ENCODE results near the gene ERBB4. TPM values are rescaled to one million over a fixed set of nuclear protein-coding genes. Genes with fewer than 3 reads are reported as not detected.
A peak's percentile ranks its signal among the peaks of the same experiment; 100 is the strongest.

Gene ERBB4
- not detected for total RNA-seq

- ATAC-seq (replicated peaks in 1 of 2): peak in 1 of 2 donors; percentile 22
- Mint-ChIP-seq H3K27ac (no peak within 1 kb of the TSS), H3K9me3 (no peaks in the 10 kb centered on the region), H3K27me3 (ENCODE audit: low read depth) (peaks cover 59% of the 10 kb centered on the region), H3K4me3 (peak within 1 kb of the TSS; percentile 68 to 70), H3K4me1 (ENCODE audit: low read depth) (peaks cover 8% of the 10 kb centered on the region), H3K36me3 (ENCODE audit: insufficient read depth in 2 of 2) (peaks cover 0 to 4% of the 10 kb centered on the region in 2 donors)
- no peak for DNase-seq
Observed at GRCh38 chr2:212538305-212539071, at the start of gene ERBB4. ERBB4 (minus strand) TSS chr2:212538802; CDS start chr2:212538530, 272 bp downstream.

DNA sequence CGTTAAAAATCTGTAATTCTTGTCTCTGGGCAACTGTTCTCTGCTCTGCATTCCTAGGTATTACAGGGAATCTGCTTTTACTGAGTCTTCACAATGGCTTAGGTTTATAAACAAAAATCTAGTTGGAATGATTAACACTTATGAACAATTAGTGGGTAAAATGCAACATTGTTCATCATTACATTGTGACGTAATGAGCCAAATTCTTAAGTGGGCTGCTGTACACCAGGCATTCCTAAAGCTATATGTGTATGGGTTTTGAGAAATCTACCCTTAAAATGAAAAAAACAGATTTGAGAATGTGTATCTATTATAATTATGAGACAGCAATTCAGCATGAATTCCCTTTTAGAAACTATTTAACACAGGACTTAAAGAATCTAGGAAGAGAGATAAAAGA, 41.5 kb upstream of the ERBB4 start:
- ATAC-seq (replicated peaks in 1 of 2) (no peak), DNase-seq (no peak)
- Mint-ChIP-seq H3K4me3 (no peak overlapping the region), H3K36me3 (ENCODE audit: insufficient read depth in 2 of 2) (no peaks in the 10 kb centered on the region), H3K27me3 (ENCODE audit: low read depth) (no peaks in the 10 kb centered on the region), H3K4me1 (ENCODE audit: low read depth) (no peaks in the 10 kb centered on the region), H3K27ac (no peak overlapping the region), H3K9me3 (peaks cover 2 to 5% of the 10 kb centered on the region in 2 donors)

GRCh38 chr2:212556296-212556695, 17.7 kb upstream of the ERBB4 start:
- H3K4me1 Mint-ChIP-seq (ENCODE audit: low read depth): no peaks in the 10 kb centered on the region
- no peak overlapping the region for H3K27ac Mint-ChIP-seq
- no peak overlapping the region for H3K4me3 Mint-ChIP-seq
- peaks cover 5% of the 10 kb centered on the region for H3K27me3 Mint-ChIP-seq (ENCODE audit: low read depth)
- ATAC-seq (replicated peaks in 1 of 2): no peak
- no peak for DNase-seq
- H3K9me3 Mint-ChIP-seq: no peaks in the 10 kb centered on the region
- no peaks in the 10 kb centered on the region for H3K36me3 Mint-ChIP-seq (ENCODE audit: insufficient read depth in 2 of 2)

DNA sequence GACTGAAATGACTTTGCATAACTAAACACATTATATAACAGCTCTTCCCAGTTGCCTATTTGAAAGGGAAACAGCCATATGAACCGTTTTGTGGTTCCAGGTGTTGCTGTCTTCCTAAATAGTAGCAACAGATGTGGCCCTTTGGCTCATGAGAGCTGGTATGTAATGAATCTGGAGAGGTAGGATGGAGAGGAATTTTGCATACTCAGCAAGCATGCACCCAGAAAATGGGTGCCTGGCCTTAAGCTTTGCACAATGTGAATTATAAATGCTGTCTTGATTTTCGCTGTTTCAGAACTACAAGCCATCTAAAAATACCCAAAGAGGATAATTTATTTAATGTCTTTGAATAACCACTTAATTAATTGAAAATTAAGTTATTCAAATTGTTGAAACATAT, 15.6 kb upstream of the ERBB4 start:
- no peaks in the 10 kb centered on the region for H3K9me3 Mint-ChIP-seq
- H3K4me1 Mint-ChIP-seq (ENCODE audit: low read depth): no peaks in the 10 kb centered on the region
- H3K27ac Mint-ChIP-seq: no peak overlapping the region
- ATAC-seq (replicated peaks in 1 of 2) (no peak), DNase-seq (no peak)
- no peak overlapping the region for H3K4me3 Mint-ChIP-seq
- H3K36me3 Mint-ChIP-seq (ENCODE audit: insufficient read depth in 2 of 2): no peaks in the 10 kb centered on the region
- peaks cover 5% of the 10 kb centered on the region for H3K27me3 Mint-ChIP-seq (ENCODE audit: low read depth)

GRCh38 chr2:212549941-212550340, 11.3 kb upstream of the ERBB4 start:
- H3K9me3 Mint-ChIP-seq: no peaks in the 10 kb centered on the region
- H3K4me1 Mint-ChIP-seq (ENCODE audit: low read depth): no peaks in the 10 kb centered on the region
- ATAC-seq (replicated peaks in 1 of 2) (no peak), DNase-seq (no peak)
- H3K27me3 Mint-ChIP-seq (ENCODE audit: low read depth): peaks cover 5% of the 10 kb centered on the region
- no peak overlapping the region for H3K4me3 Mint-ChIP-seq
- no peak overlapping the region for H3K27ac Mint-ChIP-seq
- no peaks in the 10 kb centered on the region for H3K36me3 Mint-ChIP-seq (ENCODE audit: insufficient read depth in 2 of 2)

DNA sequence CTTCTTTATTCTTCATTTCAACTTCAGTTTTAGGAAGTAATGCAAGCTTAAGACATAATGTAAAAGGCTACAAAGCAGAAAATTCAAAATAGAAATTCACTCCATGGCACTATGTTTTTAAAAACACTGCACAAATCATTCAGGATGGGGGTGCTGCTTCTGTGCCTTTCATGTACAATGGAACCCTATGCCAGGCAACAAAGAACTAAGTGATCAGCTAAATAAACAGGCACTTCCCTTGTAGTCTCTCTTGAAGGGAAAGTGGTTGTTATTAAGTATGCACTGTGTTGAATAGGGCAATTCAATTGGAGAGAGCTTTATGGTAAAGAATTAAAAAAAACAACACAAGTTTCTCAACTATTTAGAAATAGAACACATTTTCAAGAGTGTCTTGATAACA, 10.9 kb upstream of the ERBB4 start:
- ATAC-seq (replicated peaks in 1 of 2): no peak
- no peaks in the 10 kb centered on the region for H3K36me3 Mint-ChIP-seq (ENCODE audit: insufficient read depth in 2 of 2)
- no peak for DNase-seq
- no peaks in the 10 kb centered on the region for H3K9me3 Mint-ChIP-seq
- H3K27ac Mint-ChIP-seq: no peak overlapping the region
- peaks cover 5% of the 10 kb centered on the region for H3K27me3 Mint-ChIP-seq (ENCODE audit: low read depth)
- H3K4me3 Mint-ChIP-seq: no peak overlapping the region
- no peaks in the 10 kb centered on the region for H3K4me1 Mint-ChIP-seq (ENCODE audit: low read depth)

DNA sequence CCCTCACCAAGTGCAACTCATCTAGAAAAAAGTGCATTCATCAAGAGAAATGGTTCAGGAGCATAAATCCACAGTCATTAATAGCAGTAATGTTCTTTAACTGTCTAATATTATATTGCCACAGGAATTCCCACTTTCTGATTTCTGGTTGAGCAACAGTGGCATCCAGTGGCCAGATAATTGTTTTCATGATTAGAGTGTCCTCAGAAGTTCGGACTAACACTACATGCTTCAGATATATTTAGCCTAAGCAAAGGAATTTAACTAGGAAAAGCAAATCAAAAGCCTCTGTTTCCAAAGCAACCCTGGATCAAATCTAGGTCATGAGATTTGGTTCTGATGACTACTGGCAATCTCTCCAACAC, 9.8 kb upstream of the ERBB4 start:
- ATAC-seq (replicated peaks in 1 of 2) (no peak), DNase-seq (no peak)
- no peaks in the 10 kb centered on the region for H3K36me3 Mint-ChIP-seq (ENCODE audit: insufficient read depth in 2 of 2)
- no peaks in the 10 kb centered on the region for H3K4me1 Mint-ChIP-seq (ENCODE audit: low read depth)
- no peak overlapping the region for H3K27ac Mint-ChIP-seq
- H3K27me3 Mint-ChIP-seq (ENCODE audit: low read depth): peaks cover 3% of the 10 kb centered on the region
- H3K9me3 Mint-ChIP-seq: no peaks in the 10 kb centered on the region
- H3K4me3 Mint-ChIP-seq: no peak overlapping the region

- peaks cover 1% of the 10 kb centered on the region for H3K27me3 Mint-ChIP-seq (ENCODE audit: low read depth)
- H3K4me1 Mint-ChIP-seq (ENCODE audit: low read depth): no peaks in the 10 kb centered on the region
- no peak overlapping the region for H3K4me3 Mint-ChIP-seq
- DNase-seq: no peak
- no peaks in the 10 kb centered on the region for H3K36me3 Mint-ChIP-seq (ENCODE audit: insufficient read depth in 2 of 2)
- no peaks in the 10 kb centered on the region for H3K9me3 Mint-ChIP-seq
- no peak overlapping the region for H3K27ac Mint-ChIP-seq
- ATAC-seq (replicated peaks in 1 of 2): no peak
Observed at GRCh38 chr2:212547716-212548454, 9.3 kb upstream of the ERBB4 start.

GRCh38 chr2:212546669-212547068, 8.1 kb upstream of the ERBB4 start:
- DNase-seq (no peak), ATAC-seq (replicated peaks in 1 of 2) (no peak)
- Mint-ChIP-seq H3K9me3 (no peaks in the 10 kb centered on the region), H3K36me3 (ENCODE audit: insufficient read depth in 2 of 2) (no peaks in the 10 kb centered on the region), H3K4me1 (ENCODE audit: low read depth) (no peaks in the 10 kb centered on the region), H3K27ac (no peak overlapping the region), H3K27me3 (ENCODE audit: low read depth) (peaks cover 9% of the 10 kb centered on the region), H3K4me3 (no peak overlapping the region)

DNA sequence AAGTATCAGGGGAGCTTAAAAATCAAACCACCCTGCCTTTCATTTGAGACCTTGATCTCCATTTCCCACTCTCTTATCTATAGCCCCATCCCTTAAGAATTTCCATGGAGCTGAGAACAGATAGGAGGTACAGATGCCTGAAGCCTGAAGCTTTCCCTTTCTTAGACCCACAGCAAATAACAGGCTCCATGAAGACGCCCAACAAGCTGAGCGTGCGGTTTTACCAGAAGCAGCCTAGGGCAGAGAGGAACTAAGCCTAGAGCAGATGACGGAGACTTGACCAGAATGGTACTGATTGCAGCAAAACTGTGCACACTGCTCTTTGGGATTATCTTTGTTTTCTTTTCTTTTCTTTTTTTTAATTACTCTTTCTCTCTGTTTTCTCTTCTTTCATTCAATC, 1.7 kb upstream of the ERBB4 start:
- Mint-ChIP-seq H3K27ac (no peak overlapping the region), H3K4me3 (no peak overlapping the region), H3K9me3 (no peaks in the 10 kb centered on the region), H3K36me3 (ENCODE audit: insufficient read depth in 2 of 2) (peaks cover 0 to 4% of the 10 kb centered on the region in 2 donors), H3K27me3 (ENCODE audit: low read depth) (peaks cover 46% of the 10 kb centered on the region), H3K4me1 (ENCODE audit: low read depth) (peaks cover 8% of the 10 kb centered on the region)
- no peak for DNase-seq
- ATAC-seq (replicated peaks in 1 of 2): no peak

- H3K4me1 Mint-ChIP-seq (ENCODE audit: low read depth): peaks cover 8% of the 10 kb centered on the region
- H3K4me3 Mint-ChIP-seq: peak overlapping the region; percentile 62 to 70
- H3K27me3 Mint-ChIP-seq (ENCODE audit: low read depth): peaks cover 51% of the 10 kb centered on the region
Observed at GRCh38 chr2:212539072-212539880, 674 bp upstream of the ERBB4 start.

DNA sequence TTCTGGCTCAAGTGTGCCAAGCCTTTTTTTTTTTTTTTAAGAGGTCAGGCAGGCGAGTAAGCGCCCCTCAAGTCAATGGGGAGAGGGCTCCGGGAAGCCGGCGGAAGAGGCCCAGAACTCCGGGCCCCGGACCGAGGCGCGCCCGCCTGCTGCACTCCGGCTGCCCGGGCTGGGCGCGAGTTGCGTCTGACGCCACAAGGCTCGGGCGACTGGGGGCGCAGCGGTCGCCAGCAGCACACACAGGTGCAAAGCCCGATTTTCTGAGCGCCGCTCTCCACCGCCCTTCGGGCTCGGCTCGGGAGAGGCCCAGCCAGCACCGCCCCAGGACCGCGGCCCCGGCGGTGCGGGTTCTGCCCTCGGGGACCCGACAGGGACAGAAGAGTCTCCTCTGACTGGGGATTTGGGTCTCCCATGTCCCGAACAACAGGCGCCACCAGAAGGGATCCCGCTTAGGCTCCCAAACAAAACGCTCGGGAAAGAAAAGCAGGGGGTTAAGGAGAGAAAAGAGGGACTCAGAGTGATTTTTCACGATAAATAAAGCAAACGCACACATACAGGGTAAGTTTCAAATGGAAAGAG, 787 bp downstream of the ERBB4 start:
- DNase-seq: no peak
- peaks cover 8% of the 10 kb centered on the region for H3K4me1 Mint-ChIP-seq (ENCODE audit: low read depth)
- no peak overlapping the region for H3K27ac Mint-ChIP-seq
- no peaks in the 10 kb centered on the region for H3K9me3 Mint-ChIP-seq
- peak overlapping the region; percentile 68 to 70 for H3K4me3 Mint-ChIP-seq
- peaks cover 0 to 4% of the 10 kb centered on the region in 2 donors for H3K36me3 Mint-ChIP-seq (ENCODE audit: insufficient read depth in 2 of 2)
- peaks cover 57% of the 10 kb centered on the region for H3K27me3 Mint-ChIP-seq (ENCODE audit: low read depth)
- ATAC-seq (replicated peaks in 1 of 2): peak; percentile 15 to 39

More at GRCh38 chr2:212539072-212539880, 674 bp upstream of the ERBB4 start:
- Mint-ChIP-seq H3K27ac (no peak overlapping the region), H3K36me3 (ENCODE audit: insufficient read depth in 2 of 2) (peaks cover 0 to 4% of the 10 kb centered on the region in 2 donors), H3K9me3 (no peaks in the 10 kb centered on the region)
- ATAC-seq (replicated peaks in 1 of 2): no peak
- no peak for DNase-seq

All from activated T-cell treated with anti-CD3 and anti-CD28 coated beads, Interleukin-2, amount 50 U/mL, for 72 hours (primary cell).